SK-N-SH treated with all-trans-retinoic acid at 6 μM for 48 hours (cell line): ENCODE measurements around the gene SLC7A9.

Experiments
- CSRNP3 ChIP-seq: fragments of 250-450 bp; sonication (Bioruptor Pico); IDR thresholded peaks from 2 replicates; pipeline ENCODE4 v1.5.1; 2021; ENCODE audit warnings: mild to moderate bottlenecking, moderate library complexity
- GLIS3 ChIP-seq: fragments of 250-450 bp; sonication (Bioruptor Pico); IDR thresholded peaks from 2 replicates; pipeline ENCODE4 v1.5.0; 2020; ENCODE audit warnings: mild to moderate bottlenecking, moderate library complexity
- ISL1 ChIP-seq: fragments of 250-450 bp; sonication (Bioruptor Pico); IDR thresholded peaks from 2 replicates; pipeline ENCODE4 v2.1.2; 2022; ENCODE audit warnings: mild to moderate bottlenecking, moderate library complexity
- SNAI2 ChIP-seq: fragments of 250-450 bp; sonication (Bioruptor Pico); IDR thresholded peaks from 2 replicates; pipeline ENCODE4 v1.5.0; 2020; ENCODE audit warnings: mild to moderate bottlenecking, moderate library complexity
- TF ChIP-seq, protein P1 (sequence below): fragments of 250-450 bp; sonication (Bioruptor Pico); IDR thresholded peaks from 2 replicates; pipeline ENCODE4 v1.5.1; 2020; ENCODE audit warnings: low read depth, mild to moderate bottlenecking, moderate library complexity
- TF ChIP-seq, protein P2 (sequence below): fragments of 250-450 bp; sonication (Bioruptor Pico); IDR thresholded peaks from 2 replicates; pipeline ENCODE4 v1.8.0; 2021; ENCODE audit warnings: low read depth, mild to moderate bottlenecking, moderate library complexity, borderline replicate concordance
- TF ChIP-seq, protein P3 (sequence below): fragments of 250-450 bp; sonication (Bioruptor Pico); IDR thresholded peaks from 2 replicates; pipeline ENCODE4 v1.8.0; 2020; ENCODE audit warnings: mild to moderate bottlenecking, moderate library complexity, borderline replicate concordance

- TF ChIP-seq, protein P1, sequence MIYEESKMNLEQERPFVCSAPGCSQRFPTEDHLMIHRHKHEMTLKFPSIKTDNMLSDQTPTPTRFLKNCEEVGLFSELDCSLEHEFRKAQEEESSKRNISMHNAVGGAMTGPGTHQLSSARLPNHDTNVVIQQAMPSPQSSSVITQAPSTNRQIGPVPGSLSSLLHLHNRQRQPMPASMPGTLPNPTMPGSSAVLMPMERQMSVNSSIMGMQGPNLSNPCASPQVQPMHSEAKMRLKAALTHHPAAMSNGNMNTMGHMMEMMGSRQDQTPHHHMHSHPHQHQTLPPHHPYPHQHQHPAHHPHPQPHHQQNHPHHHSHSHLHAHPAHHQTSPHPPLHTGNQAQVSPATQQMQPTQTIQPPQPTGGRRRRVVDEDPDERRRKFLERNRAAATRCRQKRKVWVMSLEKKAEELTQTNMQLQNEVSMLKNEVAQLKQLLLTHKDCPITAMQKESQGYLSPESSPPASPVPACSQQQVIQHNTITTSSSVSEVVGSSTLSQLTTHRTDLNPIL (CRISPR knock-in tag), result no peak
- TF ChIP-seq, protein P2, sequence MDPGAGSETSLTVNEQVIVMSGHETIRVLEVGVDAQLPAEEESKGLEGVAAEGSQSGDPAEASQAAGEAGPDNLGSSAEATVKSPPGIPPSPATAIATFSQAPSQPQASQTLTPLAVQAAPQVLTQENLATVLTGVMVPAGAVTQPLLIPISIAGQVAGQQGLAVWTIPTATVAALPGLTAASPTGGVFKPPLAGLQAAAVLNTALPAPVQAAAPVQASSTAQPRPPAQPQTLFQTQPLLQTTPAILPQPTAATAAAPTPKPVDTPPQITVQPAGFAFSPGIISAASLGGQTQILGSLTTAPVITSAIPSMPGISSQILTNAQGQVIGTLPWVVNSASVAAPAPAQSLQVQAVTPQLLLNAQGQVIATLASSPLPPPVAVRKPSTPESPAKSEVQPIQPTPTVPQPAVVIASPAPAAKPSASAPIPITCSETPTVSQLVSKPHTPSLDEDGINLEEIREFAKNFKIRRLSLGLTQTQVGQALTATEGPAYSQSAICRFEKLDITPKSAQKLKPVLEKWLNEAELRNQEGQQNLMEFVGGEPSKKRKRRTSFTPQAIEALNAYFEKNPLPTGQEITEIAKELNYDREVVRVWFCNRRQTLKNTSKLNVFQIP (CRISPR knock-in tag), result no peak
- TF ChIP-seq, protein P3, sequence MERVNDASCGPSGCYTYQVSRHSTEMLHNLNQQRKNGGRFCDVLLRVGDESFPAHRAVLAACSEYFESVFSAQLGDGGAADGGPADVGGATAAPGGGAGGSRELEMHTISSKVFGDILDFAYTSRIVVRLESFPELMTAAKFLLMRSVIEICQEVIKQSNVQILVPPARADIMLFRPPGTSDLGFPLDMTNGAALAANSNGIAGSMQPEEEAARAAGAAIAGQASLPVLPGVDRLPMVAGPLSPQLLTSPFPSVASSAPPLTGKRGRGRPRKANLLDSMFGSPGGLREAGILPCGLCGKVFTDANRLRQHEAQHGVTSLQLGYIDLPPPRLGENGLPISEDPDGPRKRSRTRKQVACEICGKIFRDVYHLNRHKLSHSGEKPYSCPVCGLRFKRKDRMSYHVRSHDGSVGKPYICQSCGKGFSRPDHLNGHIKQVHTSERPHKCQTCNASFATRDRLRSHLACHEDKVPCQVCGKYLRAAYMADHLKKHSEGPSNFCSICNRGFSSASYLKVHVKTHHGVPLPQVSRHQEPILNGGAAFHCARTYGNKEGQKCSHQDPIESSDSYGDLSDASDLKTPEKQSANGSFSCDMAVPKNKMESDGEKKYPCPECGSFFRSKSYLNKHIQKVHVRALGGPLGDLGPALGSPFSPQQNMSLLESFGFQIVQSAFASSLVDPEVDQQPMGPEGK (CRISPR knock-in tag), result no peak
- TF ChIP-seq GLIS3 (CRISPR knock-in tag) (no peak), SNAI2 (no peak), CSRNP3 (CRISPR knock-in tag) (no peak), ISL1 (CRISPR knock-in tag) (no peak)
Measured at GRCh38 chr19:32824916-32825608, 44.5 kb downstream of the SLC7A9 start.
